Kidney glomerular epithelial cell (primary cell): ENCODE results near the gene TEF.
"Not testable (repeated sequence)": the region's sequence is repeated elsewhere in the genome, so short reads cannot be mapped to it uniquely, and the experiment has no call there.

Experiments used
- DNase-seq: peaks from one replicate; lab custom pipeline; 2025; lab: John Stamatoyannopoulos, UW

TEF gene

GRCh38 chr22:41429232-41429950, 47.6 kb downstream of the TEF start:
- no peak for DNase-seq

DNA sequence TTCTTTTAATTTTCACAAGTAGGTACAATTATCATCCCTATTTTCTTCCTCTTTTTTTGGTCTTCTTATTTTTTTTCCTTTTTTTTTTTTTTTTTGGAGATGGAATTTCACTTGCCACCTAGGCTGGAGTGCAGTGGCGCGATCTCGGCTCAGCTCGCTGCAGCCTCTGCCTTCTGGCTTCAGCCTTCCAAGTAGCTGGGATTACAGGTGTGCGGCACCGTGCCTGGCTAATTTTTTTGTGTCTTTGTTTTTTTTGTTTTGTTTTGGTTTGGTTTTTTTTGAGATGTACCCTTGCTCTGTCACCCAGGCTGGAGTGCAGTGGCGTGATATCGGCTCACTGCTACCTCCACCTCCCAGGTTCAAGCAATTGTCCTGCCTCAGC, 48.2 kb downstream of the TEF start:
- no peak for DNase-seq

GRCh38 chr22:41431656-41432055, 49.9 kb downstream of the TEF start:
- DNase-seq: no peak

GRCh38 chr22:41433480-41433879, 51.7 kb downstream of the TEF start:
- DNase-seq: not testable (repeated sequence)

DNA sequence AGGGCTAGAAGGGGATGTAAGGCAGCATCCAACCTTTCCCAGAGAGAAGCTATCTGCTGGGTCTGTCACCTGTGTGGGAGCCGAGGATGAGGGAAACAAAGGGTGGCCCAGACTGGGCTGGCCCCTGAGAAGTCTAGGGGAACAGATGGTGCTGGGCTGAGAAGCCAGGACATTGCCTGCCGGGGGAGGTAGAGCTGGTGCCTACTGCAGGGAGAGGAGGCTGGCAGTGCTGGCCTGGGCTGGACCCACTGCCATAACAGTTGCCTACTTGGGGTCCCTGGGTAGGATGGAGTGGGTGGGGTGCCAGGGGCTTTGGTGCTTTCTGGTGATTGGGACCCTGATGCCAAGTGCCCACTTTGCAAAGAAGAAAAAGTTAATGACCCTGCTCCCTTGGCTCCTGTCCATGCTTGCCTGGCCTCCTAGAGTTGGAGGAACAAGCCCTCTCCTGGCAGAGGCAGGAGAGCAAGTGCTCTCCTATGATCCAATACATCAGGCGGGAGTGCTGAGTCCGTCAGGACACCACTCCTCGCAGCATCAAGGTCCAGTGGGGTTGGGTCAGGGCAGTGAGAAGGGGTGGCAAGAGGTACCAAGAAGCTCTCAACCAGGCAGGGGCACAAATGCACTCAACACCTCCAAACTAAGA, 52.7 kb downstream of the TEF start:
- DNase-seq: not testable (repeated sequence)

DNA sequence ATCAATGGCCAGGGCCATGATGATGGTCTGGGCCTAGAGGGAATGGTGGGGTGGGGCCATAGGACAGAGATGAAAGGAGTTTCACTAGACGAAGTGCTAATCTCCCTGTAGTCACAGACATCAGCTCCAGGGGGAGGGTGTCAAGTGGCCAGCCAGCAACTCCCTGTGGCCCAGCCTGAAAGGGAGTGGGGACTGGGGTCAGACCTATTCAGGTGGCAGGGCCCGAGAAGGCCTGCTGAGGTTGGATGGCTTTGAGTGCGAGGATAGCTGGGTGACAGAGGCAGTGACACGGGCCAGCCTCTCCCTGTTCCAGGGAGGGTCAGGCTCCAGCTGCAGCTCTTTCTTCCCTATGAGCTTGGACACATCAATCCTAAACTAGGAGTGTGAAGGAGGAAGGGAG, 53.8 kb downstream of the TEF start:
- no peak for DNase-seq

GRCh38 chr22:41436322-41437113, 54.8 kb downstream of the TEF start:
- no peak for DNase-seq

GRCh38 chr22:41437198-41437597, 55.5 kb downstream of the TEF start:
- DNase-seq: no peak

DNA sequence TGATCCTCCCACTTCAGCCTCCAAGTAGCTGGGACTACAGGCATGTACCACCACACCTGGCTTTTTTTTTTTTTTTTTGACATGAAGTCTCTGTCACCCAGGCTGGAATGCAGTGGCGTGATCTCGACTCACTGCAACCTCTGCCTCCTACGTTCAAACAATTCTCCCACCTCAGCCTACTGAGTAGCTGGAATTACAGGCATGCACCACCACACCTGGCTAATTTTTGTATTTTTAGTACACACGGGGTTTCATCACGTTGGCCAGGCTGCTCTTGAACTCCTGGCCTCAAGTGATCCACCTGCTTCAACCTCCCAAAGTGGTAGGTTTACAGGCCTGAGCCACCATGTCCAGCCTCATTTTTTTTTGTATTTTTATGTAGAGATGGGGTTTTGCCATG, 58.8 kb downstream of the TEF start:
- peak; percentile 6 for DNase-seq

DNA sequence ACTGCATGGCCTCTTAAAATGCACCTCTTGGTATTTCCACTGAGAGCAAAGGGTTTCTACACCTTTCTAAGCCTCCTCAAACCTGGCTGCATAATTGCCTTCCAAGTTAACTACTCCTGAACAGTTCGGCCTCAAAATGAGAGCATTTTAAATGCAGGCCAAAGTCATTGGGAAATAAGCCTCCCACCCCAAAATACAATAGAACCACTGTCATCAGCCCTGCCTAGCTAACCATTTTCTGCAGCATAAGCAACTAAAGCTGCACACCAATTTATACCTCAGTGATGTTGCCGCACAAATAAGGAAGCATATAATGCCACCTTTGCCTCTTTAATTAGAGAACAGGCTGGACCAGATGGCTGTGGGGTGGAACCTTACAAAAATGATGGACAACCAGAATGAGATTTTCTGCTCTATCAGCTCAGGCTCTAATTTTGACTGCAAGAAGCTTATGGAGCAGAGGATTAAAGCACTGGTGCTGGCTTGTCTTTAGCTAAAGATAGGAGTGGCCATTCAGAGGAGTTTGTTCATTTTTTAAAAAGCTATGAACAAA, 60.6 kb downstream of the TEF start:
- DNase-seq: no peak

GRCh38 chr22:41444360-41445128, 62.8 kb downstream of the TEF start:
- peak; percentile 90 for DNase-seq

- DNase-seq: no peak
Observed at GRCh38 chr22:41445129-41446056, 63.7 kb downstream of the TEF start.

- DNase-seq: no peak
Observed at GRCh38 chr22:41446057-41446501, 64.3 kb downstream of the TEF start.

DNA sequence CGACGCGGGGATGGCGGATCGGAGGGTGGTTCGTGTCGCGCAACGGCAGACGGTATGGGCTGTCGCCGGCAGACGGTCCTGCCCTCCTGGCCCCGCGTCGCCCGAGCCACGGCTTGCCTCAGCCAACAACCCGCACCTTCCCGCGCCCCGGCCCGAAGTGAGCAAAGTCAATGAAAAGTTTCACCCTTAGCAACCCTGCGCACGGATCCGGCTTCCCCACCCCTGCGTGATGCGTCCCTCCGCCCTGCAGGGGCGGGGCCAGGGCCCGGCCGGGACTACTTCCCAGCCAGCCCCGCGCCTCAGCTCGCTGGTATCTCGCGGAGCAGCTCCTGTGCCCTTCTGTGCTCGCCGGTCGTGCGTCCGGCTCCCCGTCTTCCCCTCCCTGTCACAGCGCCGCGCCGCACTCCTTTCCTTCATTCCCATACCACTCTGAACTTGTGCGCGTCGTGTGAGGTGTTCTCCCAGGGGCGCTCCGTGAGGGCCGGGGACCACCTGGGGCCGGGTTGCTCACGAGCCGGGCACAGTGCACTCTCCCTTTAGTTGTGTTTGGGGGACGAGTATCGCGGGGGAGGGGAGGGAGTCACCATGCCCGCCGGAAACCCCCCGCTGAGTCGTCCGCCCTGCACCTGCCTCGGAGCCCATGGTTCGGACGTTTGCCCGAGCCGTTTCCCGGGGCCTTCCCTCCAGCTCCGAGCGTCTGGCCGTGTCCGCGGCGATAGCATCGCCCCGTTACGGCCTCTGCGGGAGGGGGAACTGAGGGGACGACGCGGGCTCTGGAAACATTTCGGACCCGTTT, 65.1 kb downstream of the TEF start, which contains the start of gene TOB2:
Gene TOB2, minus strand, starts transcription at position 163 of the 796 bp plus-strand sequence. CDS start 9,456 bp downstream, outside the sequence.
- peak; percentile 88 for DNase-seq

DNA sequence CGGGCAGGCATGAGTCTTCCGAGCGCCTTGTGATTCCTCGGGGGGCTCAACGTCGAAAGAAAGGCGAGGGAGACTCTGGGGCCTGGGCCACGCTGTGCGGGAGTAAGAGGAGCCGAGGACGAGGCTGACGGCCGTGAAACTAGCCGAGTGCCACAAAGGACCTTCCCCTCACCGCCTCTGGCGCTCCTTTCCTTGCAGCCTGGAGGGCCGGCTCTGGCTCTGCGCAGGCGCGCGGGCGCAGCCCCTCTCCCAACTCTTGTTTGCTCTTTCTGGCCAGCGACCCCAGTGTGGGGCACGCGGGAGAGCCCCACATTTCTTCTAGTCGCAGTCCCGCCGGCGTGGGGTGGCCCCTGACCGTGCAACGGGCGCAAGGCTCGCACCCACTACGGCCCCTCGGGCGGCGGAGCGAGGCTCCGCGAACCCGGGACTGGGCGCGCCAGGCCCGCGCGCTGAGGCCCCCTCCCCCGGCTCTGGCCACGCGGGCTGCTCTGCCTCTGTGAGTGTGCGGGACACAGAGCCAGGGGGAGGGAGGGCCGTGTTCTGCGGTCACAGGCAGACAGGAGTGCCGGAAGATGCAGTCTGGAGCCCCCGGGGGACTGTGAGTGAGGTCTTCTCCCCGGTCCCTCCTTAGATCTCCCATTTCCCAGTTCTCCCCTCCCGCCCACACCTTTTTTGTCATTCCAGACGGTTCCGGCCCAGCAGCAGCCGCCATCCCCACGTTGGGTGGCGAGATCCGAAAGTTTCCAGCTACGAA, 65.9 kb downstream of the TEF start:
- DNase-seq: peak; percentile 52

GRCh38 chr22:41448189-41448808, 66.6 kb downstream of the TEF start:
- DNase-seq: peak; percentile 99
